Lower lobe of right lung (tissue), 2 donors: ENCODE data around the gene RBFOX2. TPM values are rescaled to one million over a fixed set of nuclear protein-coding genes. Genes with fewer than 3 reads are reported as not detected.
A peak's percentile ranks its signal among the peaks of the same experiment; 100 is the strongest.

ENCODE experiments used
- ATAC-seq, 2 donors: fragments of 200-7000 bp; cut with Tn5 transposase; one replicate each; pipeline ENCODE4 v1.9.1; 2020 to 2022; ENCODE audit warnings: mild to moderate bottlenecking in 2 of 2, moderate library complexity in 2 of 2
- DNase-seq: peaks from one replicate; pipeline ENCODE4 v3.0.0-alpha.2; 2020
- H3K27ac ChIP-seq: fragments of 200-600 bp; one replicate; pipeline ENCODE4 v1.8.0; 2022
- H3K27me3 ChIP-seq: fragments of 200-600 bp; one replicate; pipeline ENCODE4 v1.8.0; 2022; ENCODE audit warnings: low read depth
- H3K36me3 ChIP-seq: fragments of 200-600 bp; one replicate; pipeline ENCODE4 v1.8.0; 2022; ENCODE audit warnings: mild to moderate bottlenecking
- H3K4me1 ChIP-seq: fragments of 200-600 bp; one replicate; pipeline ENCODE4 v1.8.0; 2022
- H3K4me3 ChIP-seq: fragments of 200-600 bp; one replicate; pipeline ENCODE4 v1.8.0; 2022; ENCODE audit warnings: mild to moderate bottlenecking
- H3K9me3 ChIP-seq: fragments of 200-600 bp; one replicate; pipeline ENCODE4 v1.8.0; 2022
- intact Hi-C: fragments of 100-400 bp; cut with DNase I; formaldehyde crosslinking; loops from one replicate; pipeline ENCODE4 v1.11.0; 2022
- total RNA-seq: library from RNA; stranded (reverse); fragmentation: NEBNext Ultra II Directional; extraction: Animal tissue kit (Norgen Biotek cat#: 25700); gene quantifications from one replicate; pipeline ENCODE4 v1.2.1, GENCODE V29; 2021
- TF ChIP-seq, protein P1 (sequence below): fragments of 200-600 bp; IDR thresholded peaks from one replicate; pipeline ENCODE4 v1.8.0; 2022; ENCODE audit warnings: antibody characterized with exemption, mild to moderate bottlenecking
- donor health status: DM: no; HTN: yes; CAD: no; lungs with severe emphysema.

The RBFOX2 gene
- total RNA-seq, 1 donor from 2014 or later = 50.1 TPM

DNA sequence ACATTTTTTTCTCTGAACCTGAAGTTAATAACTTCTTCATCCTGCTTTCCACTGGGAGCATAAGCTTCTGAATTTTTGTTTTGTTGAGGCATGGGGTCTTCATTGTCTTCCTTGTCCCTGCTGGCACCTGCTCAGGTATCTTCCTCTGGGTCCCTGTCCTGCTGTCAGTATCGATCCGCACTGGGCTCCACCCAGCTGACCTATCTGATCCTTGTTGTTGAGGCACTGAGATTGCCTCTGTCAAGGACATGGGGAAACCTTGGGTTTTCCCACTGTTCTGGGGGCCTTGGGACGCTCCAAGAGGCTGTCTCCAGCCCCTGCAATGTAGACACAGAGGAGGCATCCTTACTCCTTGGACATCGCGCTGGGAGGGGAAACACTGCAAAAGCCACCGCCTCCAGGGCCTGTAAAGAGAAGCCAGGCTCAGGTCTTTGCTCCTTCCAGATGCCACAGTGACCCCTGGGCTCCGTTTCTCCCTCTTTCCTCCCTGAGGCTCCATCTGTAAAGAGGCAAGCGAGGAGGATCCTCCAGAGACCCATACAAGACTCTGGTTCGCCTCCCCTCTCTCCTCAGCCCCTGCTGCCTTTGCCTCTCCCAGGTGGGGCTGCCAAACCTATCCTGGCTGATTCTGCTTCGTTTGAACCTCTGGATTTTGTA is 8.6 kb upstream of the RBFOX2 start:
- intact Hi-C loops = no loop called here
- DNase-seq = no peak
- no peak for ATAC-seq
- H3K4me3 ChIP-seq = no peak overlapping the region
- H3K27ac ChIP-seq = no peak overlapping the region
- TF ChIP-seq, protein P1, sequence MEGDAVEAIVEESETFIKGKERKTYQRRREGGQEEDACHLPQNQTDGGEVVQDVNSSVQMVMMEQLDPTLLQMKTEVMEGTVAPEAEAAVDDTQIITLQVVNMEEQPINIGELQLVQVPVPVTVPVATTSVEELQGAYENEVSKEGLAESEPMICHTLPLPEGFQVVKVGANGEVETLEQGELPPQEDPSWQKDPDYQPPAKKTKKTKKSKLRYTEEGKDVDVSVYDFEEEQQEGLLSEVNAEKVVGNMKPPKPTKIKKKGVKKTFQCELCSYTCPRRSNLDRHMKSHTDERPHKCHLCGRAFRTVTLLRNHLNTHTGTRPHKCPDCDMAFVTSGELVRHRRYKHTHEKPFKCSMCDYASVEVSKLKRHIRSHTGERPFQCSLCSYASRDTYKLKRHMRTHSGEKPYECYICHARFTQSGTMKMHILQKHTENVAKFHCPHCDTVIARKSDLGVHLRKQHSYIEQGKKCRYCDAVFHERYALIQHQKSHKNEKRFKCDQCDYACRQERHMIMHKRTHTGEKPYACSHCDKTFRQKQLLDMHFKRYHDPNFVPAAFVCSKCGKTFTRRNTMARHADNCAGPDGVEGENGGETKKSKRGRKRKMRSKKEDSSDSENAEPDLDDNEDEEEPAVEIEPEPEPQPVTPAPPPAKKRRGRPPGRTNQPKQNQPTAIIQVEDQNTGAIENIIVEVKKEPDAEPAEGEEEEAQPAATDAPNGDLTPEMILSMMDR = no peak
- no peaks in the 10 kb centered on the region for H3K36me3 ChIP-seq
- H3K27me3 ChIP-seq = no peaks in the 10 kb centered on the region
- no peaks in the 10 kb centered on the region for H3K9me3 ChIP-seq
- no peaks in the 10 kb centered on the region for H3K4me1 ChIP-seq

- intact Hi-C loops = no loop called here
- Histone ChIP-seq H3K36me3 (no peaks in the 10 kb centered on the region), H3K9me3 (no peaks in the 10 kb centered on the region), H3K27me3 (no peaks in the 10 kb centered on the region), H3K27ac (no peak overlapping the region), H3K4me1 (no peaks in the 10 kb centered on the region), H3K4me3 (no peak overlapping the region)
- DNase-seq = no peak
- no peak for ATAC-seq
- TF ChIP-seq, protein P1 = no peak
Observed at GRCh38 chr22:36036167-36036624, 7.6 kb upstream of the RBFOX2 start.

DNA sequence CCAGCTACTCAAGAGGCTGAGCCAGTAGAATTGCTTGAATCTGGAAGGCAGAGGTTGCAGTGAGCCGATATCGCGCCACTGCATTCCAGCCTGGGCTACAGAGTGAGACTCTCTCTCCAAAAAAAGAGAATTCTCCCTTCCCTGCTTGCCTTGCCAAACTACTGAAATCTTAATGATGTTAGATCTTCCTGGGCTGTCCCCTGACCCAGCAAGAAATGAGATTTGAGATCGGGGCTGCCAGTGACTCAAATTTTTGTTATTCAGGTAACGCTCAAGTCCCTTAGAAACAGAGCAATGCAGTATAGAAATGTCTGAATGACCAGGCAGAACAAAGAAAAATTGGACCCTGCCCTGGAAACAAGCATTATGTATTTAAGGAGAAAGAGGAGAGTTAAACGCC is 4.0 kb upstream of the RBFOX2 start:
- DNase-seq (no peak), ATAC-seq (no peak)
- Histone ChIP-seq H3K36me3 (no peaks in the 10 kb centered on the region), H3K4me1 (peaks cover 8% of the 10 kb centered on the region), H3K27ac (no peak overlapping the region), H3K4me3 (no peak overlapping the region), H3K27me3 (no peaks in the 10 kb centered on the region), H3K9me3 (no peaks in the 10 kb centered on the region)
- intact Hi-C loops = no loop called here
- TF ChIP-seq, protein P1 = no peak

DNA sequence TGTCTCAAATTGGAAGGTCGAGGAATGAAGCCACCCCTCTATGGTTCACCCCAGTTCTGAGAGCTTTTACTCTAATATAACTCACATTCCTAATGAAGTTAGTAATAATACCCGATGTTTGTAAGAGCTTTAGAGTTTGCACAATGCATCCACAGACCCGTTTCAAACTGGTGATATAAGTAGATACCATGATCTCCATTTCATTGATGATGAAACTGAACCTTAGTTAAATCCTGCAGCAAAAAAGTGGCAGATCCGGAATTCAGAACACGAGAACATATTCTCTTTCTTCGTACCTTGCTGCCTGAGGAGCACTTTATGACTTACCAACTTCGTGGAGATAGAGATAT is 757 bp upstream of the RBFOX2 start:
- no peaks in the 10 kb centered on the region for H3K9me3 ChIP-seq
- H3K27ac ChIP-seq = peak overlapping the region; percentile 74
- intact Hi-C loops = no loop called here
- TF ChIP-seq, protein P1 = no peak
- peak overlapping the region; percentile 71 for H3K4me3 ChIP-seq
- H3K36me3 ChIP-seq = no peaks in the 10 kb centered on the region
- ATAC-seq (no peak), DNase-seq (no peak)
- no peaks in the 10 kb centered on the region for H3K27me3 ChIP-seq
- peaks cover 21% of the 10 kb centered on the region for H3K4me1 ChIP-seq

DNA sequence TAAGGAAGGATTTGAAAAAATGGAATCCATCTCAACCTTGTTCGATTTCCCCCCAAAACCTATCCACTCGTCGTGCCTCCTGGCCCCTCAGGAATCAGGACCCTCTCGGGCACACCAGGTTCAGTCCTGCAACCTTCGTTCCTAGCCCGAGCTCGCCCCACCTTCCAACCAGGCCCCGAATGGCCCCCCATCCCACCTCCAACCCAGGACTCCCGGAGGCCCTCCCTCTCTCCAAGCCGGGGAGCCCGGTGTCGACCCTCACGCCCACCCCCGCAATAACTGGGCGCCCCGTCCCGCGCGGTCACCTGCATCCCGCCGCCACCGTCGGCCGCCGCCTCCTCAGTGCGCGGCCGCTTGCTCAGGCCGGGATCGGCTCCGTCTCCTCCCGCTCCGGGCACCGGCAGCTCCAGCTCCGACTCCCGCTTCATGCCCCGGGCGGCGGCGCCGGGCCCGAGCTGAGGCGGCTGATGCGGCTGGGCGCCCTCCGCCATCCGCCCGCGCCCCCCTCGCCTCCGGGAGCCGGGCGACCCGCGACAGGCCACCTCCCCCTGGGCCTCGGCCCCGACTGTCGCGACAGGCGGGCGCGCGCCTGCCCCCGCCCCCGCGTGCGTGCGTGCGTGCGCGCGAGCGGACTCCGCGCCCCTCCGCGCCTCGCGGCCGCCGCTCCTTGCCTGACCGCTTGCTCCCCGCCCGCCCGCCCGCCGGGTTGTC is 534 bp downstream of the RBFOX2 start:
- Histone ChIP-seq H3K36me3 (no peaks in the 10 kb centered on the region), H3K27ac (peak overlapping the region; percentile 74), H3K9me3 (no peaks in the 10 kb centered on the region), H3K4me3 (peak overlapping the region; percentile 71), H3K4me1 (peaks cover 23% of the 10 kb centered on the region), H3K27me3 (no peaks in the 10 kb centered on the region)
- TF ChIP-seq, protein P1 = no peak
- intact Hi-C loops = no loop called here
- no peak for DNase-seq
- peak; percentile 45 to 63 for ATAC-seq
